GM23338 (cell line): ENCODE results near the gene GLCCI1. TPM values are rescaled to one million over a fixed set of nuclear protein-coding genes. Genes with fewer than 3 reads are reported as not detected.

Experiments
- ATAC-seq: fragments of 200-7000 bp; cut with Tn5 transposase; 3 replicates; pipeline ENCODE4 v1.9.1; 2020
- DNase-seq: peaks from one replicate; pipeline ENCODE4 v3.0.0-alpha.2; 2015; ENCODE audit warnings: low spot score
- H2AFZ ChIP-seq: fragments of 200-600 bp; sonication (generic); 2 replicates; pipeline ENCODE4 v1.8.0; 2016; ENCODE audit warnings: antibody characterized with exemption, mild to moderate bottlenecking, moderate library complexity
- H3F3A ChIP-seq: fragments of 200-600 bp; sonication (generic); replicated peaks from 2 replicates; pipeline ENCODE4 v1.8.0; 2017; ENCODE audit warnings: antibody characterized with exemption, mixed run types, low read depth
- H3K27ac ChIP-seq: fragments of 200-600 bp; sonication (generic); 2 replicates; pipeline ENCODE4 v1.6.1; 2016; ENCODE audit warnings: low read depth
- H3K27me3 ChIP-seq: fragments of 200-600 bp; sonication (generic); 2 replicates; pipeline ENCODE4 v1.8.0; 2016; ENCODE audit warnings: mild to moderate bottlenecking, mixed run types, moderate library complexity; ENCODE audit not compliant: insufficient read depth
- H3K36me3 ChIP-seq: fragments of 200-600 bp; sonication (generic); 2 replicates; pipeline ENCODE4 v1.8.0; 2016; ENCODE audit warnings: mild to moderate bottlenecking; ENCODE audit not compliant: insufficient read depth
- H3K4me1 ChIP-seq: fragments of 200-600 bp; sonication (generic); 2 replicates; pipeline ENCODE4 v1.8.0; 2016; ENCODE audit warnings: mild to moderate bottlenecking, moderate library complexity; ENCODE audit not compliant: insufficient read depth
- H3K4me2 ChIP-seq: fragments of 200-600 bp; sonication (generic); 2 replicates; pipeline ENCODE4 v1.7.1; 2017; ENCODE audit warnings: mixed run types
- H3K4me3 ChIP-seq: fragments of 200-600 bp; sonication (generic); 2 replicates; pipeline ENCODE4 v1.6.1; 2016; ENCODE audit warnings: mixed run types
- H3K79me2 ChIP-seq: fragments of 200-600 bp; sonication (generic); replicated peaks from 2 replicates; pipeline ENCODE4 v1.8.0; 2017; ENCODE audit warnings: mild to moderate bottlenecking; ENCODE audit not compliant: insufficient read depth
- H3K9me2 ChIP-seq: fragments of 200-600 bp; sonication (generic); 2 replicates; pipeline ENCODE4 v1.8.0; 2017; ENCODE audit not compliant: insufficient read depth
- H4K20me1 ChIP-seq: fragments of 200-600 bp; sonication (generic); replicated peaks from 2 replicates; pipeline ENCODE4 v1.8.0; 2017; ENCODE audit warnings: mild to moderate bottlenecking; ENCODE audit not compliant: insufficient read depth
- H3K27ac Mint-ChIP-seq: 2 replicates; pipeline ENCODE4 v1.8.0; 2020; ENCODE audit warnings: inconsistent platforms, mild to moderate bottlenecking, moderate library complexity, mixed read lengths
- H3K27me3 Mint-ChIP-seq: 3 replicates; pipeline ENCODE4 v1.8.0; 2022; ENCODE audit warnings: low read depth, mild to moderate bottlenecking, moderate library complexity, mixed read lengths, inconsistent platforms; ENCODE audit not compliant: insufficient read depth, poor library complexity
- H3K36me3 Mint-ChIP-seq: 3 replicates; pipeline ENCODE4 v1.8.0; 2021; ENCODE audit warnings: low read depth, mild to moderate bottlenecking, inconsistent platforms, moderate library complexity, mixed read lengths
- H3K4me1 Mint-ChIP-seq: 3 replicates; pipeline ENCODE4 v1.8.0; 2020; ENCODE audit warnings: mild to moderate bottlenecking, inconsistent platforms, mixed read lengths
- H3K4me3 Mint-ChIP-seq: 3 replicates; pipeline ENCODE4 v1.8.0; 2021; ENCODE audit warnings: moderate library complexity, mild to moderate bottlenecking, inconsistent platforms, mixed read lengths
- H3K9me3 Mint-ChIP-seq: 3 replicates; pipeline ENCODE4 v1.8.0; 2020; ENCODE audit warnings: moderate library complexity, mild to moderate bottlenecking, inconsistent platforms, mixed read lengths
- CTCF ChIP-seq, 2 experiments: fragments of 200-600 bp in 1 of 2; sonication (generic) in 1 of 2; conservative IDR thresholded peaks; 2 replicates each; pipeline versions ENCODE4 v1.5.1 to v1.6.1; 2016 to 2017; ENCODE audit warnings: antibody characterized with exemption in 2 of 2, low read depth in 2 of 2, mild to moderate bottlenecking in 2 of 2, moderate library complexity in 1 of 2
- ETS1 ChIP-seq: IDR thresholded peaks from 2 replicates; pipeline ENCODE4 v1.6.1; 2016; ENCODE audit warnings: antibody characterized with exemption
- EZH2 ChIP-seq: fragments of 200-600 bp; sonication (generic); IDR thresholded peaks from one replicate; pipeline ENCODE4 v1.8.0; 2017; ENCODE audit warnings: antibody characterized with exemption, mild to moderate bottlenecking, low read depth; ENCODE audit not compliant: unreplicated experiment
- JUNB ChIP-seq: IDR thresholded peaks from one replicate; pipeline ENCODE4 v1.6.1; 2016; ENCODE audit warnings: antibody characterized with exemption; ENCODE audit not compliant: unreplicated experiment
- POLR2AphosphoS5 ChIP-seq: IDR thresholded peaks from 2 replicates; pipeline ENCODE4 v1.6.1; 2016; ENCODE audit warnings: antibody characterized with exemption, low read depth
- REST ChIP-seq: IDR thresholded peaks from one replicate; pipeline ENCODE4 v1.6.1; 2018; ENCODE audit warnings: antibody characterized with exemption; ENCODE audit not compliant: unreplicated experiment
- STAT1 ChIP-seq: IDR thresholded peaks from one replicate; pipeline ENCODE4 v1.6.1; 2016; ENCODE audit warnings: antibody characterized with exemption; ENCODE audit not compliant: unreplicated experiment
- ZNF114 ChIP-seq: fragments of 250-450 bp; sonication (Bioruptor Pico); IDR thresholded peaks from 2 replicates; pipeline ENCODE4 v1.5.0; 2020; ENCODE audit warnings: mild to moderate bottlenecking, moderate library complexity
- ZNF331 ChIP-seq: fragments of 250-450 bp; sonication (Bioruptor Pico); IDR thresholded peaks from 2 replicates; pipeline ENCODE4 v1.5.0; 2020; ENCODE audit warnings: low read depth, mild to moderate bottlenecking, moderate library complexity
- polyA plus RNA-seq: library from polyadenylated mRNA; unstranded; fragments of >200 nt; fragmentation: Nextera tagmentation; extraction: Ambion mirVana; gene quantifications from 2 replicates; pipeline ENCODE4 v1.2.1, GENCODE V29; 2016
- total RNA-seq: library from RNA; depleted of rRNA; stranded (reverse); fragments of >200 nt; shearing (Covaris generic); gene quantifications from 2 replicates; pipeline ENCODE4 v1.2.3, GENCODE V29; 2014

Gene GLCCI1
- total and polyA plus RNA-seq, 2 experiments from 2014 or later = 15.0 to 15.7 TPM

GRCh38 chr7:7979558-7979957 is 11.0 kb downstream of the GLCCI1 start:
- no peak for DNase-seq
- Histone ChIP-seq H4K20me1 (peaks cover 6% of the 10 kb centered on the region; the same call in 1 of the 2 replicates), H3K4me2 (no peak overlapping the region), H3K4me1 (no peaks in the 10 kb centered on the region), H2AFZ (no peak overlapping the region), H3K27me3 (no peaks in the 10 kb centered on the region), H3K27ac (no peak overlapping the region), H3K79me2 (peaks cover 99% of the 10 kb centered on the region), H3K36me3 (no peaks in the 10 kb centered on the region), H3K9me2 (no peaks in the 10 kb centered on the region), H3F3A (no peaks in the 10 kb centered on the region), H3K4me3 (no peak overlapping the region)
- peaks cover 13% of the 10 kb centered on the region; the same call in 2 of the 3 replicates for H3K4me1 Mint-ChIP-seq
- no peak overlapping the region for H3K4me3 Mint-ChIP-seq
- no peaks in the 10 kb centered on the region for H3K9me3 Mint-ChIP-seq
- no peak overlapping the region for H3K27ac Mint-ChIP-seq
- H3K36me3 Mint-ChIP-seq = no peaks in the 10 kb centered on the region
- no peak for TF ChIP-seq POLR2AphosphoS5
- no peak for TF ChIP-seq CTCF (conservative IDR thresholded peaks at IDR 0.05; ENCODE audit: low read depth in 2 of 2)
- TF ChIP-seq REST = no peak
- TF ChIP-seq ZNF331 (CRISPR knock-in tag) = no peak
- no peak for TF ChIP-seq EZH2
- ATAC-seq = no peak
- H3K27me3 Mint-ChIP-seq = no peaks in the 10 kb centered on the region

- Mint-ChIP-seq H3K4me3 (no peak overlapping the region), H3K36me3 (no peaks in the 10 kb centered on the region), H3K27ac (no peak overlapping the region), H3K4me1 (peaks cover 14% of the 10 kb centered on the region; the same call in 2 of the 3 replicates), H3K27me3 (no peaks in the 10 kb centered on the region), H3K9me3 (no peaks in the 10 kb centered on the region)
- DNase-seq (no peak), ATAC-seq (no peak)
- no peak overlapping the region for H2AFZ ChIP-seq
- no peak overlapping the region for H3K27ac ChIP-seq
- H3K36me3 ChIP-seq = no peaks in the 10 kb centered on the region
- H3K27me3 ChIP-seq = no peaks in the 10 kb centered on the region
- H4K20me1 ChIP-seq = peaks cover 6% of the 10 kb centered on the region; the same call in 1 of the 2 replicates
- no peaks in the 10 kb centered on the region for H3K9me2 ChIP-seq
- no peak overlapping the region for H3K4me3 ChIP-seq
- no peaks in the 10 kb centered on the region for H3F3A ChIP-seq
- no peaks in the 10 kb centered on the region for H3K4me1 ChIP-seq
- H3K4me2 ChIP-seq = no peak overlapping the region
- peaks cover 99% of the 10 kb centered on the region for H3K79me2 ChIP-seq
- TF ChIP-seq ZNF331 (CRISPR knock-in tag) (no peak), ZNF114 (CRISPR knock-in tag) (no peak), ETS1 (no peak), POLR2AphosphoS5 (no peak), EZH2 (no peak), CTCF (conservative IDR thresholded peaks at IDR 0.05; ENCODE audit: low read depth in 2 of 2) (no peak), JUNB (no peak), REST (no peak), STAT1 (no peak)
These were observed 11.5 kb downstream of the GLCCI1 start for GRCh38 chr7:7980134-7980533.
